Hepatocyte (in vitro differentiated cells): ENCODE data around the gene C1QL3. TPM values are rescaled to one million over a fixed set of nuclear protein-coding genes. Genes with fewer than 3 reads are reported as not detected.

Source experiments
- DNase-seq: peaks from one replicate; pipeline ENCODE4 v3.0.0-alpha.2; 2016; ENCODE audit warnings: low spot score
- H2AFZ ChIP-seq: fragments of 200-600 bp; sonication (generic); 2 replicates; pipeline ENCODE4 v1.6.0; 2016; ENCODE audit warnings: antibody characterized with exemption, mild to moderate bottlenecking
- H3K27ac ChIP-seq: fragments of 200-600 bp; sonication (generic); 2 replicates; pipeline ENCODE4 v1.5.1; 2016; ENCODE audit warnings: mild to moderate bottlenecking
- H3K27me3 ChIP-seq: fragments of 200-600 bp; sonication (generic); 2 replicates; pipeline ENCODE4 v1.6.1; 2016
- H3K36me3 ChIP-seq: fragments of 200-600 bp; sonication (generic); replicated peaks from 2 replicates; pipeline ENCODE4 v1.5.1; 2016; ENCODE audit warnings: low read depth; ENCODE audit not compliant: insufficient read depth
- H3K4me1 ChIP-seq: fragments of 200-600 bp; sonication (generic); 2 replicates; pipeline ENCODE4 v1.5.1; 2016; ENCODE audit warnings: mild to moderate bottlenecking, moderate library complexity; ENCODE audit not compliant: insufficient read depth
- H3K4me2 ChIP-seq: fragments of 200-600 bp; sonication (generic); 2 replicates; pipeline ENCODE4 v1.6.0; 2016
- H3K4me3 ChIP-seq: fragments of 200-600 bp; sonication (generic); 2 replicates; pipeline ENCODE4 v1.5.1; 2016; ENCODE audit warnings: mild to moderate bottlenecking
- H3K79me2 ChIP-seq: fragments of 200-600 bp; sonication (generic); 2 replicates; pipeline ENCODE4 v1.6.0; 2017; ENCODE audit warnings: mild to moderate bottlenecking
- H3K9me2 ChIP-seq: fragments of 200-600 bp; sonication (generic); replicated peaks from 2 replicates; pipeline ENCODE4 v1.6.0; 2017; ENCODE audit warnings: mild to moderate bottlenecking; ENCODE audit not compliant: insufficient read depth
- H3K9me3 ChIP-seq: fragments of 200-600 bp; sonication (generic); 2 replicates; pipeline ENCODE4 v1.5.1; 2016; ENCODE audit warnings: low read depth, mild to moderate bottlenecking
- H4K20me1 ChIP-seq: fragments of 200-600 bp; sonication (generic); 2 replicates; pipeline ENCODE4 v1.6.0; 2016; ENCODE audit warnings: mild to moderate bottlenecking; ENCODE audit not compliant: insufficient read depth, poor library complexity, severe bottlenecking
- EZH2 ChIP-seq: fragments of 200-600 bp; sonication (generic); IDR thresholded peaks from 2 replicates; pipeline ENCODE4 v1.6.1; 2016; ENCODE audit warnings: antibody characterized with exemption, mild to moderate bottlenecking, borderline replicate concordance
- EZH2phosphoT487 ChIP-seq: fragments of 200-600 bp; sonication (generic); IDR thresholded peaks from one replicate; pipeline ENCODE4 v1.6.1; 2018; ENCODE audit warnings: antibody characterized with exemption, mild to moderate bottlenecking, low read depth, moderate library complexity; ENCODE audit not compliant: unreplicated experiment, severe bottlenecking
- WGBS: methylation state at CpG from one replicate; pipeline ENCODE4 v1.1.6; 2016; ENCODE audit warnings: low lambda C conversion rate; ENCODE audit errors: missing lambda C conversion rate; 5-methylcytosine and 5-hydroxymethylcytosine counted together
- polyA plus RNA-seq: library from polyadenylated mRNA; unstranded; fragments of >200 nt; fragmentation: Nextera tagmentation; extraction: Ambion mirVana; gene quantifications from 2 replicates; pipeline ENCODE4 v1.2.1, GENCODE V29; 2016
- total RNA-seq: library from RNA; depleted of rRNA; stranded (reverse); fragments of >200 nt; gene quantifications from 2 replicates; pipeline ENCODE4 v1.2.3, GENCODE V29; 2014
- TF ChIP-seq, protein P1 (sequence below): fragments of 200-600 bp; sonication (generic); IDR thresholded peaks from 2 replicates; pipeline ENCODE4 v1.5.1; 2016; ENCODE audit warnings: antibody characterized with exemption, mild to moderate bottlenecking; ENCODE audit not compliant: poor library complexity

The C1QL3 gene
- total and polyA plus RNA-seq, 2 experiments from 2014 or later = 0.53 to 0.82 TPM

DNA sequence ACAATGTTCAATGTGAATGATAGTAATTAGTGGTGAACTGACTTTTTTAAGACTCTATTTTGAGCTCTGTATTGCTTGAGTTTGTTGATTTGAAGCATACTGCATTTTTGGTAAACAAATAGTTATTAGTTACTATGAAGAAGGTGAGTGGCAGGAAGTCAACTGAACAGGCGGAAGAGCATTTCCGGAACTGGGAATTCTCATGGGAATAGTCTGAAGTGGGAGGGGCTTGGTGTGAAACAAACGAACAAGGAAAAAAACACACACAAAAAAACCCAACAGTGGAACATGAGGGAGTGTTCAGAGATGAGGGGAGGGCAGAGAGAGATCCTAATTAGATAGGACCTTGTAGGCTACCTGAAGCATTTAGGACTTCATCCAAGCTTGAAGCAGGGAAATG, 43.9 kb upstream of the C1QL3 start:
- no peaks in the 10 kb centered on the region for H3K4me1 ChIP-seq
- H3K27me3 ChIP-seq = no peaks in the 10 kb centered on the region
- H3K9me3 ChIP-seq = no peaks in the 10 kb centered on the region
- H3K79me2 ChIP-seq = no peaks in the 10 kb centered on the region
- TF ChIP-seq EZH2 = no peak
- TF ChIP-seq, protein P1, sequence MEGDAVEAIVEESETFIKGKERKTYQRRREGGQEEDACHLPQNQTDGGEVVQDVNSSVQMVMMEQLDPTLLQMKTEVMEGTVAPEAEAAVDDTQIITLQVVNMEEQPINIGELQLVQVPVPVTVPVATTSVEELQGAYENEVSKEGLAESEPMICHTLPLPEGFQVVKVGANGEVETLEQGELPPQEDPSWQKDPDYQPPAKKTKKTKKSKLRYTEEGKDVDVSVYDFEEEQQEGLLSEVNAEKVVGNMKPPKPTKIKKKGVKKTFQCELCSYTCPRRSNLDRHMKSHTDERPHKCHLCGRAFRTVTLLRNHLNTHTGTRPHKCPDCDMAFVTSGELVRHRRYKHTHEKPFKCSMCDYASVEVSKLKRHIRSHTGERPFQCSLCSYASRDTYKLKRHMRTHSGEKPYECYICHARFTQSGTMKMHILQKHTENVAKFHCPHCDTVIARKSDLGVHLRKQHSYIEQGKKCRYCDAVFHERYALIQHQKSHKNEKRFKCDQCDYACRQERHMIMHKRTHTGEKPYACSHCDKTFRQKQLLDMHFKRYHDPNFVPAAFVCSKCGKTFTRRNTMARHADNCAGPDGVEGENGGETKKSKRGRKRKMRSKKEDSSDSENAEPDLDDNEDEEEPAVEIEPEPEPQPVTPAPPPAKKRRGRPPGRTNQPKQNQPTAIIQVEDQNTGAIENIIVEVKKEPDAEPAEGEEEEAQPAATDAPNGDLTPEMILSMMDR = no peak
- no peak for TF ChIP-seq EZH2phosphoT487
- no peak overlapping the region for H3K4me2 ChIP-seq
- DNase-seq = no peak
- H3K4me3 ChIP-seq = no peak overlapping the region
- no peaks in the 10 kb centered on the region for H4K20me1 ChIP-seq
- H3K27ac ChIP-seq = no peak overlapping the region
- H2AFZ ChIP-seq = no peak overlapping the region
- no peaks in the 10 kb centered on the region for H3K9me2 ChIP-seq
- 66% methylated on average over 3 of the region's 3 CpGs for WGBS
- H3K36me3 ChIP-seq = no peaks in the 10 kb centered on the region

DNA sequence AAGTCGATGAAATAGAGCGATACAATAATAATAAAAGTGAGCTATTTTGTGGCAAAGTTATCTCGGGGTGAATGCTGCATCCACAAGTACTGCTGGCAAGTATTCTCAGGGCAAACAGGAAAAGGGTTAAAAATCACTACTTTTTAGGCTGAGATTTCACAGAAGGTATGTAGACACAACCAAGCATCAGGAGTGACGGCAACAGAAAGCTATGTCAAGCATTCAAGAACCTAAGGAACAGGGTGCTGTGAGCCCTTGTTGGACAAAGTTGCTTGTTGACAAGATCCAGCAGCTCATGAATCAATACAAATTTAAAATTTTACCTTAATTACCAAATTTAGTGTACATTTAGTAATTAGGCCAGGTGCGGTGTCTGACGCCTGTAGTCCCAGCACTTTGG, 41.2 kb upstream of the C1QL3 start:
- no peak for DNase-seq
- WGBS = 90% methylated on average over 6 of the region's 6 CpGs

DNA sequence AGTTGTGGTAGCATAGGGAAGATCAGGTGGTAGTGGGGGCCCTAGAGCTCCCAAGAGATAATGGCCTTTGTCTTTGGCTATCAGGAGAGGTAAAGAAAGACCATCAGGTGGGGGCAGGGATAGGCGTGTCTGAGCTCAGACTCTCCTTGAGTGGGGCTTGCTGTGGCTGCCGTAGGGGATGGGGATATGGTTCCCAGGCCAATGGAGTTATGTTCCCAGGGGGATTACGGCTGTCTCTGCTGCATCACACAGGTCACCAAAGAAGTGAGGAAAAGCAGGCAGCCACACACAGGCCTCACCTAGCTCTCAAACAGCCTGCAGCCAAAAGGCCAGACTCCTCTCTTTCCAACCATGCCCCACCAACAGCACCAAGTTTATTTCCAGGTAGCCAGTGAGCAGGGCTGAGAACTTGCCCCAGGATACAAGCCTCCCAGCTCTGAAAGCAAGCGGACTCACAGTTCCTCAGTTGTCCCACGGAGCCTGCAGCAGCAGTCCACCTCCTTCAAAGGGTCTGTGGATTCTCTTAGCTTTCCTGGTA, 37.6 kb upstream of the C1QL3 start:
- Histone ChIP-seq H4K20me1 (no peaks in the 10 kb centered on the region), H3K79me2 (no peaks in the 10 kb centered on the region), H3K9me3 (no peaks in the 10 kb centered on the region), H3K27me3 (no peaks in the 10 kb centered on the region), H3K36me3 (no peaks in the 10 kb centered on the region), H3K9me2 (no peaks in the 10 kb centered on the region), H2AFZ (no peak overlapping the region), H3K27ac (no peak overlapping the region), H3K4me2 (no peak overlapping the region), H3K4me1 (no peaks in the 10 kb centered on the region), H3K4me3 (no peak overlapping the region)
- TF ChIP-seq EZH2phosphoT487 (no peak), EZH2 (no peak)
- TF ChIP-seq, protein P1 = no peak
- no peak for DNase-seq
- WGBS = 48% methylated on average over 5 of the region's 5 CpGs

More for the DNA sequence above, 41.2 kb upstream of the C1QL3 start:
- Histone ChIP-seq H3K4me2 (no peak overlapping the region), H3K4me3 (no peak overlapping the region), H3K9me2 (no peaks in the 10 kb centered on the region), H3K79me2 (no peaks in the 10 kb centered on the region), H3K27me3 (no peaks in the 10 kb centered on the region), H3K9me3 (no peaks in the 10 kb centered on the region), H3K27ac (no peak overlapping the region), H4K20me1 (no peaks in the 10 kb centered on the region), H3K36me3 (no peaks in the 10 kb centered on the region), H2AFZ (no peak overlapping the region), H3K4me1 (no peaks in the 10 kb centered on the region)
- no peak for TF ChIP-seq EZH2phosphoT487
- TF ChIP-seq, protein P1 = no peak
- no peak for TF ChIP-seq EZH2

DNA sequence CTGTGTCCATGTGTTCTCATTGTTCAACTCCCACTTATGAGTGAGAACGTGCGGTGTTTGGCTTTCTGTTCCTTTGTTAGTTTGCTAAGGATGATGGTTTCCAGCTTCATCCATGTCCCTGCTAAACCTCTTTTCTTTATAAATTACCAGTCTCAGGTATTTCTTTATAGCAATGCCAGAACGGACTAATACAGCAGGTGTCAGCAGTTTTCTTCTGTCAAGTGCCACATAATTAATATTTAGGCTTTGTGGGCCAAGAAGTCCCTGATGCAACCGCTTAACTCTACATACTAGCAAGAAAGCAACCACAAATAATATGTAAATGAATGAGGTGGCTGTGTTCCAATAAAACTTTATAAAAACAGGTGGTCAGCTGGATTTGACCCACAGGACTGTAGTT, 26.3 kb upstream of the C1QL3 start:
- DNase-seq = no peak
- 96% methylated on average over 4 of the region's 4 CpGs for WGBS
- Histone ChIP-seq H3K4me2 (no peak overlapping the region), H3K9me2 (no peaks in the 10 kb centered on the region), H2AFZ (no peak overlapping the region), H3K27me3 (no peaks in the 10 kb centered on the region), H3K27ac (no peak overlapping the region), H3K9me3 (no peaks in the 10 kb centered on the region), H3K4me1 (no peaks in the 10 kb centered on the region), H3K36me3 (no peaks in the 10 kb centered on the region), H3K79me2 (no peaks in the 10 kb centered on the region), H4K20me1 (no peaks in the 10 kb centered on the region), H3K4me3 (no peak overlapping the region)
- TF ChIP-seq, protein P1 = no peak
- no peak for TF ChIP-seq EZH2phosphoT487
- no peak for TF ChIP-seq EZH2
